ENCODE measurements around the gene TSHZ2. TPM values are rescaled to one million over a fixed set of nuclear protein-coding genes. Genes with fewer than 3 reads are reported as not detected.

TSHZ2 gene
- total and polyA plus RNA-seq, 2 donors (not counting 3 experiments of a cell fraction or from before 2014, with no cell fraction given): not detected

GRCh38 chr20:53328961-53329360 is 356.8 kb downstream of the TSHZ2 start:
- Histone ChIP-seq H3K9me3 (replicated peaks; ENCODE audit: control insufficient read depth, insufficient read depth, low read length) (no peaks in the 10 kb centered on the region), H3K4me2 (ENCODE audit: insufficient read depth, low read length) (no peak overlapping the region), H3K27me3 (ENCODE audit: control insufficient read depth in 2 of 2, insufficient read depth in 2 of 2, low read length in 2 of 2) (no peaks in the 10 kb centered on the region), H3K4me1 (ENCODE audit: control insufficient read depth, extremely low read depth, insufficient read depth, low read length) (no peaks in the 10 kb centered on the region), H4K20me1 (replicated peaks; ENCODE audit: control insufficient read depth, extremely low read depth, insufficient read depth, low read length) (no peaks in the 10 kb centered on the region), H2AFZ (ENCODE audit: low read depth, low read length) (no peak overlapping the region), H3K9ac (replicated peaks; ENCODE audit: extremely low read depth, insufficient read depth, low read length) (no peak overlapping the region), H3K27ac (ENCODE audit: insufficient read depth, low read depth, low read length) (no peak overlapping the region), H3K4me3 (replicated peaks in 1 of 3; ENCODE audit: insufficient read depth in 1 of 3, low read depth in 1 of 3, low read length in 3 of 3) (no peak overlapping the region), H3K79me2 (ENCODE audit: control insufficient read depth, insufficient read depth, low read length) (no peaks in the 10 kb centered on the region), H3K36me3 (ENCODE audit: control insufficient read depth in 2 of 2, extremely low read depth in 1 of 2, insufficient read depth in 2 of 2, low read length in 2 of 2) (no peaks in the 10 kb centered on the region), H3K9me1 (replicated peaks; ENCODE audit: control insufficient read depth, extremely low read depth, insufficient read depth, low read length) (no peaks in the 10 kb centered on the region)
- no peak for TF ChIP-seq EZH2 (IDR thresholded peaks at IDR 0.05; ENCODE audit: borderline replicate concordance, low read depth, low read length, severe bottlenecking)
- TF ChIP-seq MYC (IDR thresholded peaks at IDR 0.05; ENCODE audit: low read depth, low read length): no peak
- no peak for TF ChIP-seq POLR2AphosphoS5 (IDR thresholded peaks at IDR 0.05; ENCODE audit: insufficient read depth, low read depth, low read length)
- CTCF ChIA-PET: no interaction called here
- no peak for FAIRE-seq
- BruUV-seq (replicated peaks): no TSS peak
- POLR2A ChIA-PET: no interaction called here
- no peak for DNase-seq (ENCODE audit: low read depth, low spot score)
- dilution Hi-C loops (cut with MboI; ENCODE audit: extremely low pct_ligation_motif_present, low sequenced_read_pairs) (no loop called here), intact Hi-C loops (cut with micrococcal nuclease) (no loop called here)

- FAIRE-seq (no peak), DNase-seq (ENCODE audit: low read depth, low spot score) (no peak)
- no peaks in the 10 kb centered on the region for H3K9me3 ChIP-seq (replicated peaks; ENCODE audit: control insufficient read depth, insufficient read depth, low read length)
- TF ChIP-seq MAX (IDR thresholded peaks at IDR 0.05; ENCODE audit: insufficient read depth, insufficient read length): no peak
- no peak for TF ChIP-seq FOS (IDR thresholded peaks at IDR 0.05; ENCODE audit: borderline replicate concordance, insufficient read depth, low read length)
- no peak for TF ChIP-seq POLR2AphosphoS5 (IDR thresholded peaks at IDR 0.05; ENCODE audit: insufficient read depth, low read depth, low read length)
- TF ChIP-seq JUN (IDR thresholded peaks at IDR 0.05; ENCODE audit: borderline replicate concordance, insufficient read depth, insufficient read length, low read depth): no peak
- TF ChIP-seq MYC (IDR thresholded peaks at IDR 0.05; ENCODE audit: low read depth, low read length): no peak
- no peak for TF ChIP-seq EZH2 (IDR thresholded peaks at IDR 0.05; ENCODE audit: borderline replicate concordance, low read depth, low read length, severe bottlenecking)
- no peak for TF ChIP-seq GATA2 (IDR thresholded peaks at IDR 0.05; ENCODE audit: insufficient read depth, insufficient read length, low read depth, low read length)
- no peak for TF ChIP-seq CTCF (IDR thresholded peaks at IDR 0.05; ENCODE audit: extremely low read depth in 1 of 2, insufficient read depth in 1 of 2, low read depth in 1 of 2, low read length in 2 of 2)
- no peak for TF ChIP-seq POLR2A (IDR thresholded peaks at IDR 0.05; ENCODE audit: low read depth, low read length)
- H3K36me3 ChIP-seq (ENCODE audit: control insufficient read depth in 2 of 2, extremely low read depth in 1 of 2, insufficient read depth in 2 of 2, low read length in 2 of 2): no peaks in the 10 kb centered on the region
- H4K20me1 ChIP-seq (replicated peaks; ENCODE audit: control insufficient read depth, extremely low read depth, insufficient read depth, low read length): no peaks in the 10 kb centered on the region
- H3K4me1 ChIP-seq (ENCODE audit: control insufficient read depth, extremely low read depth, insufficient read depth, low read length): no peaks in the 10 kb centered on the region
- no peaks in the 10 kb centered on the region for H3K79me2 ChIP-seq (ENCODE audit: control insufficient read depth, insufficient read depth, low read length)
- H3K4me2 ChIP-seq (ENCODE audit: insufficient read depth, low read length): no peak overlapping the region
- H3K27ac ChIP-seq (ENCODE audit: insufficient read depth, low read depth, low read length): no peak overlapping the region
- no peaks in the 10 kb centered on the region for H3K27me3 ChIP-seq (ENCODE audit: control insufficient read depth in 2 of 2, insufficient read depth in 2 of 2, low read length in 2 of 2)
- H3K9me1 ChIP-seq (replicated peaks; ENCODE audit: control insufficient read depth, extremely low read depth, insufficient read depth, low read length): no peaks in the 10 kb centered on the region
- no peak overlapping the region for H3K9ac ChIP-seq (replicated peaks; ENCODE audit: extremely low read depth, insufficient read depth, low read length)
- dilution Hi-C loops (cut with MboI; ENCODE audit: extremely low pct_ligation_motif_present, low sequenced_read_pairs) (no loop called here), intact Hi-C loops (cut with micrococcal nuclease) (no loop called here)
- H3K4me3 ChIP-seq (replicated peaks in 1 of 3; ENCODE audit: insufficient read depth in 1 of 3, low read depth in 1 of 3, low read length in 3 of 3): no peak overlapping the region
- ChIA-PET POLR2A (no interaction called here), CTCF (no interaction called here)
- H2AFZ ChIP-seq (ENCODE audit: low read depth, low read length): no peak overlapping the region
- no TSS peak for BruUV-seq (replicated peaks)
Measured at GRCh38 chr20:53329781-53330180, 357.6 kb downstream of the TSHZ2 start.
